ENCODE data around the gene MSL1. TPM values are rescaled to one million over a fixed set of nuclear protein-coding genes. Genes with fewer than 3 reads are reported as not detected.

MSL1 gene
- total and polyA plus RNA-seq, 2 of the 4 experiments (the other 2 are of a cell fraction), result 28.3 to 48.4 TPM

DNA sequence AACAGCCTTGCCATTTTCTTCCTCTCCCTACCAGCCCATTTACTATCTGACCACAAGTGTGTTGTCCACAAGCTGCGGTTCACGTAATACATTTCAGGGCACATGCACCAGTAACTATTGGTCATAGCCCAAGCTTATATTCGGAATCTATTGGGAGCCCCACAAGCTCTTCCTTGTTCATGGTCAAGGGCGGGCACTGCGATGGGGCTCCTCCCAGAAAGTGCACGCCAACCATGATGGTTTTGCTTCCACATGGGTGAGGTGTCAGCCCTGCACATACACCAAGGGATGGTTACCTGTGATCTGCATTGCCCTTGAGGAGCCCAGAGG is 46.9 kb upstream of the MSL1 start:
- no peak overlapping the region for H2AFZ ChIP-seq (replicated peaks; ENCODE audit: low read length, poor library complexity)
- no peak overlapping the region for H3K23ac ChIP-seq (ENCODE audit: low read depth, low read length)
- peak overlapping the region; percentile 93; the same call in 1 of the 2 replicates for H2AK5ac ChIP-seq (ENCODE audit: low read depth, low read length)
- dilution Hi-C loops (cut with HindIII; ENCODE audit: low sequenced_read_pairs, unreplicated experiment) (no loop called here), in situ Hi-C loops (cut with MboI; ENCODE audit: low sequenced_read_pairs) (no loop called here), intact Hi-C loops (cut with micrococcal nuclease) (loop anchor here (1.0 kb wide), 1 partner anchor 62 kb away; no protein-coding TSS in a partner anchor)
- no peaks in the 10 kb centered on the region for H3K27me3 ChIP-seq (ENCODE audit: control insufficient read depth, insufficient read depth, low read length)
- H4K20me1 ChIP-seq (ENCODE audit: insufficient read depth, low read length), result peaks cover 24% of the 10 kb centered on the region
- H3K9me3 ChIP-seq (ENCODE audit: control insufficient read depth, insufficient read depth, low read length), result no peaks in the 10 kb centered on the region
- no peak for ATAC-seq (ENCODE audit: low read depth)
- no peak overlapping the region for H3K9ac ChIP-seq (ENCODE audit: low read depth, low read length)
- POLR2A ChIA-PET (ENCODE audit: unreplicated experiment), result no interaction called here
- no peak overlapping the region for H2BK15ac ChIP-seq (ENCODE audit: low read depth, low read length)
- peaks cover 15% of the 10 kb centered on the region for H3K9me1 ChIP-seq (ENCODE audit: insufficient read depth, low read length)
- H4K91ac ChIP-seq (ENCODE audit: insufficient read depth, low read depth, low read length), result 0 out of 2 replicates have a peak overlapping the region, but pooled peaks have one; percentile 37
- no peak overlapping the region for H3K14ac ChIP-seq (replicated peaks; ENCODE audit: low read depth, low read length)
- TF ChIP-seq MAZ (IDR thresholded peaks at IDR 0.05; ENCODE audit: borderline replicate concordance, low read depth, low read length) (no peak), MXI1 (IDR thresholded peaks at IDR 0.05; ENCODE audit: borderline replicate concordance, low read depth, low read length) (no peak), MAFK (IDR thresholded peaks at IDR 0.05; ENCODE audit: low read depth, low read length) (no peak), POLR2A (IDR thresholded peaks at IDR 0.05; ENCODE audit: low read depth, low read length) (no peak), BHLHE40 (IDR thresholded peaks at IDR 0.05; ENCODE audit: low read depth, low read length) (no peak), NFE2L2 (IDR thresholded peaks at IDR 0.05; ENCODE audit: low read depth, low read length) (no peak), RAD21 (IDR thresholded peaks at IDR 0.05; ENCODE audit: low read length) (no peak), FOS (IDR thresholded peaks at IDR 0.05; ENCODE audit: low read depth, low read length) (no peak), CHD1 (IDR thresholded peaks at IDR 0.05; ENCODE audit: low read depth, low read length) (no peak), RCOR1 (IDR thresholded peaks at IDR 0.05; ENCODE audit: insufficient replicate concordance, low read length) (no peak), RFX5 (IDR thresholded peaks at IDR 0.05; ENCODE audit: low read depth, low read length) (no peak), SMC3 (IDR thresholded peaks at IDR 0.05; ENCODE audit: low read depth, low read length) (no peak), CEBPB (IDR thresholded peaks at IDR 0.05; ENCODE audit: low read depth, low read length) (no peak)
- TF ChIP-seq, protein P1, sequence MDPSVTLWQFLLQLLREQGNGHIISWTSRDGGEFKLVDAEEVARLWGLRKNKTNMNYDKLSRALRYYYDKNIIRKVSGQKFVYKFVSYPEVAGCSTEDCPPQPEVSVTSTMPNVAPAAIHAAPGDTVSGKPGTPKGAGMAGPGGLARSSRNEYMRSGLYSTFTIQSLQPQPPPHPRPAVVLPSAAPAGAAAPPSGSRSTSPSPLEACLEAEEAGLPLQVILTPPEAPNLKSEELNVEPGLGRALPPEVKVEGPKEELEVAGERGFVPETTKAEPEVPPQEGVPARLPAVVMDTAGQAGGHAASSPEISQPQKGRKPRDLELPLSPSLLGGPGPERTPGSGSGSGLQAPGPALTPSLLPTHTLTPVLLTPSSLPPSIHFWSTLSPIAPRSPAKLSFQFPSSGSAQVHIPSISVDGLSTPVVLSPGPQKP (IDR thresholded peaks at IDR 0.05; ENCODE audit: borderline replicate concordance, low read depth, low read length), result no peak
- TF ChIP-seq, protein P2, sequence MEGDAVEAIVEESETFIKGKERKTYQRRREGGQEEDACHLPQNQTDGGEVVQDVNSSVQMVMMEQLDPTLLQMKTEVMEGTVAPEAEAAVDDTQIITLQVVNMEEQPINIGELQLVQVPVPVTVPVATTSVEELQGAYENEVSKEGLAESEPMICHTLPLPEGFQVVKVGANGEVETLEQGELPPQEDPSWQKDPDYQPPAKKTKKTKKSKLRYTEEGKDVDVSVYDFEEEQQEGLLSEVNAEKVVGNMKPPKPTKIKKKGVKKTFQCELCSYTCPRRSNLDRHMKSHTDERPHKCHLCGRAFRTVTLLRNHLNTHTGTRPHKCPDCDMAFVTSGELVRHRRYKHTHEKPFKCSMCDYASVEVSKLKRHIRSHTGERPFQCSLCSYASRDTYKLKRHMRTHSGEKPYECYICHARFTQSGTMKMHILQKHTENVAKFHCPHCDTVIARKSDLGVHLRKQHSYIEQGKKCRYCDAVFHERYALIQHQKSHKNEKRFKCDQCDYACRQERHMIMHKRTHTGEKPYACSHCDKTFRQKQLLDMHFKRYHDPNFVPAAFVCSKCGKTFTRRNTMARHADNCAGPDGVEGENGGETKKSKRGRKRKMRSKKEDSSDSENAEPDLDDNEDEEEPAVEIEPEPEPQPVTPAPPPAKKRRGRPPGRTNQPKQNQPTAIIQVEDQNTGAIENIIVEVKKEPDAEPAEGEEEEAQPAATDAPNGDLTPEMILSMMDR (conservative IDR thresholded peaks at IDR 0.05; ENCODE audit: low read depth, low read length), result no peak
- TF ChIP-seq, protein P3, sequence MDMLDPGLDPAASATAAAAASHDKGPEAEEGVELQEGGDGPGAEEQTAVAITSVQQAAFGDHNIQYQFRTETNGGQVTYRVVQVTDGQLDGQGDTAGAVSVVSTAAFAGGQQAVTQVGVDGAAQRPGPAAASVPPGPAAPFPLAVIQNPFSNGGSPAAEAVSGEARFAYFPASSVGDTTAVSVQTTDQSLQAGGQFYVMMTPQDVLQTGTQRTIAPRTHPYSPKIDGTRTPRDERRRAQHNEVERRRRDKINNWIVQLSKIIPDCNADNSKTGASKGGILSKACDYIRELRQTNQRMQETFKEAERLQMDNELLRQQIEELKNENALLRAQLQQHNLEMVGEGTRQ (IDR thresholded peaks at IDR 0.05; ENCODE audit: low read depth, low read length), result no peak
- H3K4me3 ChIP-seq (ENCODE audit: insufficient read depth, low read depth, low read length), result no peak overlapping the region
- H3K4me1 ChIP-seq (ENCODE audit: control insufficient read depth, insufficient read depth, low read length), result peaks cover 36% of the 10 kb centered on the region
- DNase-seq, result no peak
- no peak overlapping the region for H3K4me2 ChIP-seq (ENCODE audit: low read depth, low read length)
- H2AK9ac ChIP-seq (replicated peaks; ENCODE audit: low read depth, low read length, poor library complexity), result peak overlapping the region; percentile 17
- CTCF ChIA-PET, result interaction anchor here (0.6 to 3.0 kb wide), 11 partner anchors 9 to 74 kb away, joined by 3 to 24 read pairs (median 3); partner anchors contain the start of genes MED24 and NR1D1
- WGBS, 2 experiments (ENCODE audit: extremely low coverage in 2 of 2, insufficient read length in 1 of 2), result 82% methylated on average over 5 of the region's 6 CpGs; no CpG with 5 or more reads in 1 of the 2 experiments
- no peak overlapping the region for H3K56ac ChIP-seq (ENCODE audit: extremely low read depth, insufficient read depth, low read length)
- H3K27ac ChIP-seq (ENCODE audit: insufficient read depth, low read length), result no peak overlapping the region
- H3K4ac ChIP-seq (ENCODE audit: low read depth, low read length), result peak overlapping the region; percentile 9; the same call in 1 of the 2 replicates
- H3K36me3 ChIP-seq (ENCODE audit: control insufficient read depth, insufficient read depth, low read length), result peaks cover 21% of the 10 kb centered on the region
- BruUV-seq (replicated peaks), result no TSS peak
- H2BK20ac ChIP-seq (ENCODE audit: low read depth, low read length), result no peak overlapping the region
- no peak overlapping the region for H4K5ac ChIP-seq (ENCODE audit: low read depth, low read length)
- H2BK5ac ChIP-seq (ENCODE audit: low read depth, low read length, poor library complexity, severe bottlenecking), result no peak overlapping the region
- H3K18ac ChIP-seq (ENCODE audit: low read depth, low read length), result no peak overlapping the region
- H4K8ac ChIP-seq (ENCODE audit: low read depth in 2 of 2, low read length in 2 of 2), result no peak overlapping the region
- peaks cover 15 to 71% of the 10 kb centered on the region in 2 experiments for H3K79me1 ChIP-seq (ENCODE audit: low read depth in 1 of 2, low read length in 2 of 2)
- no peak overlapping the region for H2BK120ac ChIP-seq (ENCODE audit: low read depth, low read length)
